M059J (cell line): ENCODE results near the gene ZACN. TPM values are rescaled to one million over a fixed set of nuclear protein-coding genes. Genes with fewer than 3 reads are reported as not detected.

Experiments
- DNase-seq: peaks from one replicate; pipeline ENCODE4 v3.0.0-alpha.2; 2012; ENCODE audit warnings: low read depth
- total RNA-seq: library from RNA; depleted of rRNA; stranded (reverse); fragments of >200 nt; shearing (Covaris generic); gene quantifications from 2 replicates; pipeline ENCODE4 v1.2.3, GENCODE V29; 2014; rRNA removed

ZACN gene
- total RNA-seq, 1 experiment from 2014 or later = 0.02 TPM

- DNase-seq = no peak
Observed at GRCh38 chr17:76131692-76132573, 53.0 kb downstream of the ZACN start.

Other genes starting within 250 kb of the ZACN start
- gene UNC13D, start 234.8 kb upstream of the ZACN start, total RNA-seq = 0.07 TPM in 1 of 2 replicates, not detected in the other
- gene WBP2, start 223.8 kb upstream of the ZACN start, total RNA-seq = 32.5 and 35.8 TPM in 2 replicates
- gene TRIM47, start 200.6 kb upstream of the ZACN start, total RNA-seq = 3.8 and 6.6 TPM in 2 replicates
- 6.4 and 11.1 TPM in 2 replicates for gene TRIM65, start 182.2 kb upstream of the ZACN start, total RNA-seq
- gene MRPL38, start 174.3 kb upstream of the ZACN start, total RNA-seq = 30.3 and 39.4 TPM in 2 replicates
- 14.4 and 18.7 TPM in 2 replicates for gene FBF1, start 138.1 kb upstream of the ZACN start, total RNA-seq
- 16.7 and 22.4 TPM in 2 replicates for gene ACOX1, start 100.0 kb upstream of the ZACN start, total RNA-seq
- gene TEN1, start 99.9 kb upstream of the ZACN start, total RNA-seq = 8.0 and 14.3 TPM in 2 replicates
- gene CDK3, start 78.3 kb upstream of the ZACN start, total RNA-seq = 0.30 and 1.6 TPM in 2 replicates
- not detected in 2 replicates for gene EVPL, start 51.9 kb upstream of the ZACN start, total RNA-seq
- gene SRP68, start 6.7 kb upstream of the ZACN start, total RNA-seq = 19.0 and 28.5 TPM in 2 replicates
- 0.30 and 0.96 TPM in 2 replicates for gene GALR2, start 4.4 kb upstream of the ZACN start, total RNA-seq
- 39.0 and 69.9 TPM in 2 replicates for gene EXOC7, start 24.6 kb downstream of the ZACN start, total RNA-seq
- gene FOXJ1, start 62.1 kb downstream of the ZACN start, total RNA-seq = not detected in 2 replicates
- 4.1 and 6.7 TPM in 2 replicates for gene RNF157, start 161.3 kb downstream of the ZACN start, total RNA-seq
- 11.8 and 25.6 TPM in 2 replicates for gene UBALD2, start 186.2 kb downstream of the ZACN start, total RNA-seq
- 1.7 and 1.9 TPM in 2 replicates for gene QRICH2, start 229.1 kb downstream of the ZACN start, total RNA-seq